HG02970 (cell line): ENCODE data around the gene PIPOX.

Experiments
- ATAC-seq: cut with Tn5 transposase; IDR thresholded peaks from one replicate; pipeline ENCODE4 v1.9.1; 2021; ENCODE audit warnings: mild to moderate bottlenecking, moderate library complexity, moderate number of reproducible peaks; ENCODE audit not compliant: unreplicated experiment, low FRiP score

The PIPOX gene

GRCh38 chr17:29093090-29093871 lies 50.3 kb downstream of the PIPOX start:
- no peak for ATAC-seq

GRCh38 chr17:29094101-29094708 lies 51.3 kb downstream of the PIPOX start:
- no peak for ATAC-seq

GRCh38 chr17:29095439-29095838 lies 52.5 kb downstream of the PIPOX start:
- ATAC-seq, result no peak

- no peak for ATAC-seq
Measured at GRCh38 chr17:29096094-29096493, 53.2 kb downstream of the PIPOX start.

- no peak for ATAC-seq
Measured at GRCh38 chr17:29099527-29099926, 56.6 kb downstream of the PIPOX start.

- no peak for ATAC-seq
Measured at GRCh38 chr17:29100296-29100695, 57.4 kb downstream of the PIPOX start.

GRCh38 chr17:29102046-29102445 lies 59.1 kb downstream of the PIPOX start:
- ATAC-seq, result no peak

- ATAC-seq, result no peak
Measured at GRCh38 chr17:29102741-29103181, 59.8 kb downstream of the PIPOX start.

GRCh38 chr17:29103341-29103740 lies 60.4 kb downstream of the PIPOX start:
- ATAC-seq, result no peak
